ENCODE measurements around the gene ANK3.

The ANK3 gene

GRCh38 chr10:60271319-60272040, 118.2 kb downstream of the ANK3 start:
- no peak for DNase-seq

GRCh38 chr10:60270426-60270825, 119.2 kb downstream of the ANK3 start:
- DNase-seq: no peak

GRCh38 chr10:60267802-60268201, 121.9 kb downstream of the ANK3 start:
- no peak for DNase-seq

GRCh38 chr10:60266513-60266912, 123.2 kb downstream of the ANK3 start:
- DNase-seq: no peak

- DNase-seq: no peak
These were observed 127.0 kb downstream of the ANK3 start for GRCh38 chr10:60262647-60263126.

- no peak for DNase-seq
These were observed 129.4 kb downstream of the ANK3 start for GRCh38 chr10:60260321-60260720.

- no peak for DNase-seq
These were observed 131.3 kb downstream of the ANK3 start for GRCh38 chr10:60258429-60258797.

- DNase-seq: no peak
These were observed 131.8 kb downstream of the ANK3 start for GRCh38 chr10:60257767-60258428.

GRCh38 chr10:60254776-60255175, 134.9 kb downstream of the ANK3 start:
- DNase-seq: no peak

- DNase-seq: no peak
These were observed 136.2 kb downstream of the ANK3 start for GRCh38 chr10:60253484-60253883.

- no peak for DNase-seq
These were observed 137.0 kb downstream of the ANK3 start for GRCh38 chr10:60252688-60253087.

GRCh38 chr10:60246382-60246781, 143.3 kb downstream of the ANK3 start:
- DNase-seq: no peak

GRCh38 chr10:60239228-60239627, 150.4 kb downstream of the ANK3 start:
- DNase-seq: no peak

GRCh38 chr10:60238759-60239100, 150.9 kb downstream of the ANK3 start:
- no peak for DNase-seq

GRCh38 chr10:60237977-60238758, 151.5 kb downstream of the ANK3 start:
- DNase-seq: no peak

GRCh38 chr10:60236869-60237524, 152.7 kb downstream of the ANK3 start:
- DNase-seq: no peak

GRCh38 chr10:60235001-60235400, 154.7 kb downstream of the ANK3 start:
- no peak for DNase-seq

GRCh38 chr10:60234551-60234950, 155.1 kb downstream of the ANK3 start:
- no peak for DNase-seq

GRCh38 chr10:60230892-60231291, 158.8 kb downstream of the ANK3 start:
- no peak for DNase-seq

GRCh38 chr10:60224066-60224705, 165.5 kb downstream of the ANK3 start:
- no peak for DNase-seq

- no peak for DNase-seq
These were observed 167.6 kb downstream of the ANK3 start for GRCh38 chr10:60222047-60222446.

GRCh38 chr10:60212195-60212594, 177.5 kb downstream of the ANK3 start:
- DNase-seq: no peak

Measured in activated effector memory CD4-positive, alpha-beta T cell treated with Interleukin-2 at 50 U/mL for 16 hours (primary cell).